ENCODE results near the gene APOOL.
A peak's percentile ranks its signal among the peaks of the same experiment; 100 is the strongest.

The APOOL gene

DNA sequence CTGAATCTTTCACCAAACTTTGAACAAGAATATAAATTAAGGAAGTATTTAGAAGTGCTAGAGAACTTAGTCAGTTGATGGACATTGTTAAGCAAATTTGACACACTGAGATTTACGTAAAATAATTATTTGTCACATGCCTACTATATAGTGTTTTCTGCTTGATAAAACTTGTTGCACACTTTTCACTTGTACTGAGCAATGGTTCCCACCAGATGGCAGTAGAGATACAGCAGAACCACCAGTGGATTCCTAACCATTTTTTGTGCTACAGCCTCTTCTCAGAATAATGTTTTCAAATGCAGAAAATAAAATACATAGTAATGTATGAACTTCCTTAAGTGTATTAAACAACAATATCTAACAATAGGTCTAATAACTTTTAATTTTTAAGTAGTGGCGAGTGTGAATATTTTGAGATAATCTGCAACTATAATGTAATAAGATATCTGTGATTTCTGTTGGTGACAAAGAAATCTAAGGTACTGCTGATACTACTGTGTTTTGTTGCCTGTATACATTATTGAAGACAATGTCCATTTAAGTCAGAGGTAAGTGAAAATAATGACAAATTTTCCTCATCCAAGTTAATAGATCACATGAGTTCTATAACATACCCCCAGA lies 81.2 kb downstream of the APOOL start:
- DNase-seq (ENCODE audit: low spot score) = peak; percentile 23

DNA sequence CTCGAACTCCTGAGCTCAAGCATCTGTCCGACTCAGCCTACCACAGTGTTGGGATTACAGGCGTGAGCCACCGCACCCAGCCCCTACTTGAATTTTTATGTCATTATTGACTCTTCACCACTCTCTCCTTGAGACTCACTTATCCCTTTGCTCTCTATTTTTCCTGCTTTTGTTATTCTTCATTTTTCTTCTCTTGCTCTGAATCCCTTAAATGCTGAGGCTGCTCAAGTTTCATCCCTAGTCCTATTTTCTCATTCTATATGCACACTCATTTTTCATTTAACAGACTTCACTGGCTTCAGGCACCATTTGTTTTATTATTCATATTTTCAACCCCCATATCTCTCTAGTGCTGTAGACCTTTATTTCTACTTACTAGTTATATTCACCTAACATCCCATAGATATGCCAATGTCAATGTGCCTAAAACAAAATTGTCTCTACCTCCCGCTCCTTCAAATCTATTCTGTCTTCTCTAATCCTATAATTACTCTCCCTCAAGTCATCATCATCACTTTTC lies 85.7 kb downstream of the APOOL start:
- no peak for DNase-seq (ENCODE audit: low spot score)

DNA sequence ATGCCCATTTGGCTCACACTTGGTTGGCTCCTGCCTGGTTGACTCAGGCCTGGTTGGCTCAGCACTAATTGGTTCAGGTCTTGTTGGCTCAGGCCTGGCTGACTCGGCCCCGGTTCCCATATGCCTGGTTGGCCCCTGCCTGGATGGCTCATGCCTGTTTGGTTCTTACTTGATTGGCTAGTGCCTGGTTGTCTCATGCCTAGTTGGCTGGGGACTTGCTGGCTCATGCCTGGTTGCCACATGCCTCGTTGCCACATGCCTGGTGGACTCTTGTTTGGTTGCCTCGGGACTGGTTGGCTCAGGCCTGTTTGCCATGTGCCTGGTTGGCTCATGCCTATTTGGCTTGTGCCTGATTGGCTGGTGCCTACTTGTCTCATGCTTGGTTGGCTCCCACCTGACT lies 103.7 kb downstream of the APOOL start:
- no peak for DNase-seq (ENCODE audit: low spot score)

DNA sequence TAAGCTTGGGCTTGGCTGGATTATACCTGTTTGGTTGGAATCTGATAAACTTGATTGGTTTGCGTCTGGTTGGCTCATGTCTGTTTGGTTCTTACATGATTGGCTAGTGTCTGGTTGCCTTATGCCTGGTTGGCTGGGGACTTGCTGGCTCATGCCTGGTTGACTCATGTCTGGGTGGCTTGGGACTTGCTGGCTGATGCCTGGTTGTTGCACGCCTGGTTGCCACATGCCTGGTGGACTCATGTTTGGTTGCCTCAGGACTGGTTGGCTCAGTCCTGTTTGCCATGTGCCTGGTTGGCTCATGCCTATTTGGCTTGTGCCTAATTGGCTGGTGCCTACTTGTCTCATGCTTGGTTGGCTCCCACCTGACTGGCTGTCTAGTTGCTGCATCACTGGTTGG lies 104.5 kb downstream of the APOOL start:
- DNase-seq (ENCODE audit: low spot score) = no peak

DNA sequence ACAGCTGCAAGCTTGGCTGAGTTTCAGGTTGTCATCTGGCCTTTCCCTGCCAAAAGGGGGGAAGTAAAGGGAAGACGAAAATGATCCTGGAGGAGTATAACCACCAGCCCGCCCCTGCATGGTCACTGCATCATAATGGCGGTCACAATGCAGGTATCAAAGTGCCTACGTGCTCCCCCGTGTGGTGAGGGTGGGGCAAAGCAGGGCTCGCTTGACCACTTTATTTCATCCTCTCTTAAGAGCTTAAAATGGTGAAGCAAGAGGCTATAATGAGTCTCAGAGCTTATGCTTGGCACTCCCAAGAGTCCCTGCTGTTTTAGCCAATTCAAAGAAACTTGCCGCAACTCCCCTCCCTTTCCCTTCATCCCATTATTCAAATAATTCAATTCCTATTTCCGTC lies 105.6 kb downstream of the APOOL start:
- peak; percentile 38 for DNase-seq (ENCODE audit: low spot score)

DNA sequence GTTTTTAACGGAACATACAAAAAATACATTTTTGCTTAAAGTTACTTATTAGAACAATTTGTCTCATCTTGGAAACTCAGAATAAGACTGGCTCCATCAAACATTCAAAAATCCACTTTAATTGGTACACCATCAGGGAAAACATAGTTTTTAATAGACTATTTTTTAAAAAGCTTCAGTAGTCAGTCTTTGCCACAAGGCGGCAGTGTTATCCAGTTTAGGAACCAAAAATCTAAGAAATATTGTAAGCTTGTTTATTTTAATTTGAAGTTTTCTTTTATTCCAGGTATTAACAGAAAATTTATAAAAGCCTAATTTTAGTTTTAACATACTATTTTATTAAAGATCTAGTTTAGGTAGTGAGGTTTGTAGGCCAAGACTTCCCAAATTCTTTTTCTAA lies 107.7 kb downstream of the APOOL start:
- no peak for DNase-seq (ENCODE audit: low spot score)

DNA sequence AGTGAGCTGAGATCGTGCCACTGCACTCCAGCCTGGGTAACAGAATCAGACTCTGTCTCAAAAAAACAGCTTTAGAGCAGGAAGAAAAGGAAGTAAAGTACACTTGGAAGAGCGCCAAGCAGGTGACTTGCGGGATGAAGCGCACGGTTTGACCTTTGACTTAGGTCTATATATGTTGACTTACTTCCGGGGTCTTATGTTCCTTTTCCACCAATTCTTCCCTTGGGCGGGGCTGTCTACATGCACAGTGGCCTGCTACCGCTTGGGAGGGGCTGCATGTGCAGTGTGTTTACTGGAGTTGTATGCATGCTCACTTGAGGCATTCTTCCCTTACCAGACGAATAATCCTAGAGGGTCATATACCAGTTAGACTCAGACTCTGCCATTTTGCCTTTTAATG lies 108.6 kb downstream of the APOOL start:
- no peak for DNase-seq (ENCODE audit: low spot score)

DNA sequence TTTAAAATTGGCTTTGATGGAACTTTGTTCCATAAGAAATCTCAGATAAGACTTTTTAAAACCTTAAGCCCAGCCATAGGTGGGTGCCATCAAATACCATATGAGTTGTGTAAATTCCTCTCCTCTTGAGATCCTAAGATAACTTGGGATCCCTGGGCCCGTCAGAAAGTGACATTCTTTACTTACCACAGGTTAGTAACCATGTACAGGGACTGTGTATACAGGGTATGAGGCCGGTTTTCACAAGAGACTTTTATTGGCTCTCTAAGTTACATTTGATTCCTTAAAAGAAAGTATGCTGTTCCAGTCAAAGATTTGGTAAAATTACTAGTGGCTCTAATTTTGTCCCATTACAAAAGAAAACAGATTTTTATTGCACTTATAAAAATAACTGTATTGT lies 110.1 kb downstream of the APOOL start:
- no peak for DNase-seq (ENCODE audit: low spot score)

DNA sequence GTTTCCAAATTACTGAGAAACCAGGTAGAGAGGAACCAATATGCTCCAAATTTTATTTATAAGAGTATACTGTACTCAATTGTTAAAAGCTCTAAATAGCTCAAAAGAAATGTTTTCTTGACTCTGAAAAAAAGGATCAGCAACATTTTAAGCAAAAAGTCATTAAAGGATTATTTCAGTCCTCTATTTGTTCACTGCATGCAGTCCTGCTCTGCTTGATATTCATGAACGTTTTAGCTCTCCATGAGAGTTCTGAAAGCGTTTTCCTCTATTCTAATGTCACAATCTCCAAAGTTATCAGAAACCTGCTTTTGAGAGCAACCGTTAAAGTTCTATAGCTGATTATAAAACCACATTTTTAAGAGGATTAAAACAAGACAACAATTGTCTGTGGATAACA lies 110.5 kb downstream of the APOOL start:
- no peak for DNase-seq (ENCODE audit: low spot score)

DNA sequence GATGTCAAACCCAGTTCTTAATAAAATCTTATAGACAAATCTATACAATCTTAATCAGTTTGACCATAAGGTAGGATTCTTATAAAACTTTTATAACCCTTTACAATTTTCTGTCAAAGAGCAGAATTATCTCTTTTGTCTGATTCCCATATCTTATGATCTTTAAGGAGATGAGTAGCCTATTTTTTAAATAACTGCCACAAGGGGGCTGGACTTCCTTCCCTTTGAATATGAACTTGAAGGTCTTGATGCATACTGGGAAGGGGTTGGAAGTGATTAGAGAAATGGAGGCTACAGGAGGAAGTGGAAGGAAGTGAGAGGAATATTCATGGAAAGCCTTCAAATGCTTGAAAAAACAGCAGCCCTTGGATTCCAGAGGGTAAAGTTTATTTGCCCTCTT lies 111.1 kb downstream of the APOOL start:
- no peak for DNase-seq (ENCODE audit: low spot score)

DNA sequence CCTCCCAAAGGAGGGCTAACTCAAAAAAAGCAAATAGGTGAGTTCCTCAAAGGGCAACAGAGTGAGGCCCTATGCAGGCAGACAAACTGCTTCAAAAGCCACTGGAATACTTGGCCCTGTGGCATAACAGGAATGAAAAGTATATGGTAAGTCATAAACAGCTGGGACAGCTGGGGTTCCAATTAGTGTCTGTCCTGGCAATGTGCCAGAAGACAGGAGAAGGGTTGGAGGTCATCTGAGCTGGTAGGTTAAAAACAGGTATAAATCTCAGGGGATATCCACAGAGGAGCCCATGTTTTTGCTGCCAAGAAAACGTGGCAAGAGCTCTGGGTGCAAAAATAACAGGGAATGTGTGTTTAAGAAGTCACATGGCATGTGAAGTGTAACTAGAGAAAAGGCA lies 111.6 kb downstream of the APOOL start:
- DNase-seq (ENCODE audit: low spot score) = no peak

DNA sequence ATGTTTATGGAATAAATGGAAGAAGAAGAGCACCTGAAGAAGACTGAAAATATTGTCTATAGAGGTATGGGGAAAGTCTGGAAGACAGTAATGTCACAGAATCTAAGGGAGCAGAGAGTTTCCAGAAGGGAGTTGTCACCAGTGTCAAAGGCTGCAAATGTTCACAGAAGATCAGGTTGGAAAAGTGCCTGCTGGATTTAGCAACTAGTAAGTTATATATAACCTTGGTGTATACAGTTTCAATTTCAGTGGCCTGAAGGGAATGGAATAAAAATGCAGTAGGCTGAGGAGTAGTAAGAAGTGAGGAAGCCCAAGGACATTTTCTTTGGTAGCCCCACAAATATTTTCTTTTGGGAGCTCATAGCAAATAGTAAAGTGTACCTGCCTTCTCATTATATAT lies 132.7 kb downstream of the APOOL start:
- no peak for DNase-seq (ENCODE audit: low spot score)

DNA sequence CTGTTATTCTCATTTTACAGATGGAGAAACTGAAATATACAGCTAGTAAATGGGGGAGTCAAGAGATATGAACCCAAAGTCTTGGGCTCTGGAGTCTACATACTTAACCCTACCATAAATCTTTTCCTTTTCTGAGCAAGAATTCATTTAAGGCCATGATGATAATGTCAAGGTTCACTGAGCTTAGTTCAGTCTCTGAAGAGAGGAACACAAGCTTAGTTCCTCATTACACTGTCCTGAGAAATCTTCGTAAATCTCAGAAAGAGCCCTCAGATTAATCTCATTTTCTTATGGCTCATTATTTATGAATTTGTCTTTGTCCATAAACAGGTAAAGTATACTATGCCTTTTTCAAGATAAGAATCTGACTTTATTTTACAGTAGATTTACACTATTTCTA lies 135.7 kb downstream of the APOOL start:
- DNase-seq (ENCODE audit: low spot score) = no peak

DNA sequence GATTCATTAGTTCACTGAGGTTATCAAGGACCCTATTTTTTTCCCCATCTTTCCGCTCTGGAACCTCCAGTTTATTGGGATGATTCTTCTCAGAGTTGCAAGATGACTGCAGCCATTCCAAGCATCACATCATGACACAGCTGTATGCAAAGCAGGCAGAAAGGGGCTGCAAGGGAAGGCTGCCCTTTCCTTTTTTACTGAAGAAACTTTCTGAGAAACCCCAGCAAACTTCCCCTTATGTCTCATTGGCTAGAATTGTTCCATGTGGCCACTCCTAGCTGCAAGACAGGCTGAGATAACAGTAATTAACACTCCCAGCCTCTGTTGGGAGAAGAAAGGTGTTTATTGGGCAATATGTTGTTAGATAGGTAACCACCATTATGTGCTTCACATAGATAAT lies 137.3 kb downstream of the APOOL start:
- no peak for DNase-seq (ENCODE audit: low spot score)
